Measurements from ENCODE around the gene AIM2. TPM values are rescaled to one million over a fixed set of nuclear protein-coding genes. Genes with fewer than 3 reads are reported as not detected.
A peak's percentile ranks its signal among the peaks of the same experiment; 100 is the strongest.

Gene AIM2
- total RNA-seq, 5 donors from 2014 or later (not counting 1 experiment from before 2014, with no cell fraction given), result 2.1 to 7.1 (median 2.7) TPM

GRCh38 chr1:159014003-159014571 lies 62.5 kb downstream of the AIM2 start:
- Mint-ChIP-seq H3K9me3 (no peaks in the 10 kb centered on the region), H3K4me1 (peaks cover 60 to 84% (median 65%) of the 10 kb centered on the region in 3 donors), H3K36me3 (peaks cover 61% of the 10 kb centered on the region), H3K27ac (peak overlapping the region; percentile 92 to 97), H3K27me3 (no peaks in the 10 kb centered on the region), H3K4me3 (peak overlapping the region; percentile 89 to 96 (median 90))
- ATAC-seq (replicated peaks in 1 of 4) (no peak), DNase-seq (no peak)
- Histone ChIP-seq H3K9me3 (no peaks in the 10 kb centered on the region), H3K4me3 (ENCODE audit: control insufficient read depth in 1 of 2, extremely low read depth in 1 of 2, low read length in 1 of 2) (peak overlapping the region in 1 of 2 donors; percentile 52), H3K27me3 (replicated peaks in 1 of 2; ENCODE audit: control insufficient read depth in 2 of 2, extremely low read depth in 1 of 2, insufficient read depth in 2 of 2, low read length in 1 of 2) (no peaks in the 10 kb centered on the region), H3K4me1 (ENCODE audit: control insufficient read depth in 1 of 2, extremely low read depth in 1 of 2, insufficient read depth in 2 of 2, low read length in 2 of 2) (peaks cover 31 to 32% of the 10 kb centered on the region in 2 experiments), H3K27ac (ENCODE audit: low read length) (peak overlapping the region; percentile 43), H3K36me3 (ENCODE audit: control insufficient read depth in 2 of 2, extremely low read depth in 1 of 2, insufficient read depth in 1 of 2, low read length in 1 of 2) (peaks cover 5 to 36% of the 10 kb centered on the region in 2 donors)
- ChIA-PET CTCF (no interaction called here), POLR2A (interaction anchor here in 1 of 2 donors (0.7 kb wide), 1 partner anchor 15 kb away, joined by 3 read pairs; no protein-coding TSS in a partner anchor)
- 14% methylated on average over 1 of the region's 3 CpGs for WGBS (ENCODE audit: insufficient coverage)

GRCh38 chr1:159012495-159012894 lies 64.1 kb downstream of the AIM2 start:
- H3K27ac Mint-ChIP-seq, result peak overlapping the region; percentile 92 to 97
- H3K27ac ChIP-seq (ENCODE audit: low read length), result peak overlapping the region; percentile 68
- no CpG with 5 or more reads among the region's 6 CpGs for WGBS (ENCODE audit: insufficient coverage)
- H3K27me3 ChIP-seq (replicated peaks in 1 of 2; ENCODE audit: control insufficient read depth in 2 of 2, extremely low read depth in 1 of 2, insufficient read depth in 2 of 2, low read length in 1 of 2), result no peaks in the 10 kb centered on the region
- H3K4me3 Mint-ChIP-seq, result peak overlapping the region; percentile 89 to 96 (median 90)
- peaks cover 0 to 21% of the 10 kb centered on the region in 2 donors for H3K36me3 ChIP-seq (ENCODE audit: control insufficient read depth in 2 of 2, extremely low read depth in 1 of 2, insufficient read depth in 1 of 2, low read length in 1 of 2)
- peaks cover 50% of the 10 kb centered on the region for H3K36me3 Mint-ChIP-seq
- DNase-seq (peak in 32 of 35 experiments; percentile 6 to 64 (median 30)), ATAC-seq (replicated peaks in 1 of 4) (peak; percentile 7 to 63 (median 18))
- no peaks in the 10 kb centered on the region for H3K9me3 Mint-ChIP-seq
- no peaks in the 10 kb centered on the region for H3K27me3 Mint-ChIP-seq
- peaks cover 62 to 87% (median 63%) of the 10 kb centered on the region in 3 donors for H3K4me1 Mint-ChIP-seq
- H3K9me3 ChIP-seq, result no peaks in the 10 kb centered on the region
- CTCF ChIA-PET, result interaction anchor here in 1 of 2 donors (0.6 to 1.0 kb wide), 3 partner anchors 14 to 64 kb away, joined by 3 to 6 read pairs (median 3); partner anchors contain the start of gene AIM2
- peaks cover 35 to 45% of the 10 kb centered on the region in 2 experiments for H3K4me1 ChIP-seq (ENCODE audit: control insufficient read depth in 1 of 2, extremely low read depth in 1 of 2, insufficient read depth in 2 of 2, low read length in 2 of 2)
- peak overlapping the region; percentile 52 to 69 for H3K4me3 ChIP-seq (ENCODE audit: control insufficient read depth in 1 of 2, extremely low read depth in 1 of 2, low read length in 1 of 2)
- POLR2A ChIA-PET, result interaction anchor here in 1 of 2 donors (0.6 kb wide), 1 partner anchor 69 kb away, joined by 3 read pairs; no protein-coding TSS in a partner anchor

Other genes with a start within 250 kb of the AIM2 start
- gene MNDA, start 245.4 kb downstream of the AIM2 start, total RNA-seq, result 1 to 10 TPM in 1 of 5 donors, under 1 TPM in 4; 0.20 to 1.2 (median 0.61) TPM
- 10 to 100 TPM; 32.6 to 65.4 (median 35.4) TPM for gene PYHIN1, start 145.2 kb downstream of the AIM2 start, total RNA-seq
- gene IFI16, start 66.9 kb downstream of the AIM2 start, total RNA-seq, result 100 to 1,000 TPM in 3 of 5 donors, 10 to 100 TPM in 2; 78.7 to 123 (median 106) TPM
- not detected for gene CADM3, start 94.8 kb upstream of the AIM2 start, total RNA-seq
- under 1 TPM in 2 of 5 donors, not detected in 3; 0.20 to 0.28 TPM for gene ACKR1, start 128.1 kb upstream of the AIM2 start, total RNA-seq
- 1 to 10 TPM in 1 of 5 donors, under 1 TPM in 3, not detected in 1; 0.33 to 1.8 (median 0.69) TPM for gene FCER1A, start 225.6 kb upstream of the AIM2 start, total RNA-seq

Data from T-cell (primary cell).